Head of caudate nucleus (tissue), 42 donors: ENCODE data around the gene GOLGA5.
"Not testable (repeated sequence)": the region's sequence is repeated elsewhere in the genome, so short reads cannot be mapped to it uniquely, and the experiment has no call there.

Experiments
- DNase-seq, 42 donors: peaks; one replicate each; pipeline versions ENCODE4 v3.0.0 to v3.0.0-alpha.2; 2020 to 2021; ENCODE audit warnings: mixed read lengths in 7 of 42
- intact Hi-C: fragments of 100-400 bp; cut with DNase I; formaldehyde crosslinking; loops from one replicate; pipeline ENCODE4 v1.15.0; 2022

GOLGA5 gene, protein sequence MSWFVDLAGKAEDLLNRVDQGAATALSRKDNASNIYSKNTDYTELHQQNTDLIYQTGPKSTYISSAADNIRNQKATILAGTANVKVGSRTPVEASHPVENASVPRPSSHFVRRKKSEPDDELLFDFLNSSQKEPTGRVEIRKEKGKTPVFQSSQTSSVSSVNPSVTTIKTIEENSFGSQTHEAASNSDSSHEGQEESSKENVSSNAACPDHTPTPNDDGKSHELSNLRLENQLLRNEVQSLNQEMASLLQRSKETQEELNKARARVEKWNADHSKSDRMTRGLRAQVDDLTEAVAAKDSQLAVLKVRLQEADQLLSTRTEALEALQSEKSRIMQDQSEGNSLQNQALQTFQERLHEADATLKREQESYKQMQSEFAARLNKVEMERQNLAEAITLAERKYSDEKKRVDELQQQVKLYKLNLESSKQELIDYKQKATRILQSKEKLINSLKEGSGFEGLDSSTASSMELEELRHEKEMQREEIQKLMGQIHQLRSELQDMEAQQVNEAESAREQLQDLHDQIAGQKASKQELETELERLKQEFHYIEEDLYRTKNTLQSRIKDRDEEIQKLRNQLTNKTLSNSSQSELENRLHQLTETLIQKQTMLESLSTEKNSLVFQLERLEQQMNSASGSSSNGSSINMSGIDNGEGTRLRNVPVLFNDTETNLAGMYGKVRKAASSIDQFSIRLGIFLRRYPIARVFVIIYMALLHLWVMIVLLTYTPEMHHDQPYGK

DNA sequence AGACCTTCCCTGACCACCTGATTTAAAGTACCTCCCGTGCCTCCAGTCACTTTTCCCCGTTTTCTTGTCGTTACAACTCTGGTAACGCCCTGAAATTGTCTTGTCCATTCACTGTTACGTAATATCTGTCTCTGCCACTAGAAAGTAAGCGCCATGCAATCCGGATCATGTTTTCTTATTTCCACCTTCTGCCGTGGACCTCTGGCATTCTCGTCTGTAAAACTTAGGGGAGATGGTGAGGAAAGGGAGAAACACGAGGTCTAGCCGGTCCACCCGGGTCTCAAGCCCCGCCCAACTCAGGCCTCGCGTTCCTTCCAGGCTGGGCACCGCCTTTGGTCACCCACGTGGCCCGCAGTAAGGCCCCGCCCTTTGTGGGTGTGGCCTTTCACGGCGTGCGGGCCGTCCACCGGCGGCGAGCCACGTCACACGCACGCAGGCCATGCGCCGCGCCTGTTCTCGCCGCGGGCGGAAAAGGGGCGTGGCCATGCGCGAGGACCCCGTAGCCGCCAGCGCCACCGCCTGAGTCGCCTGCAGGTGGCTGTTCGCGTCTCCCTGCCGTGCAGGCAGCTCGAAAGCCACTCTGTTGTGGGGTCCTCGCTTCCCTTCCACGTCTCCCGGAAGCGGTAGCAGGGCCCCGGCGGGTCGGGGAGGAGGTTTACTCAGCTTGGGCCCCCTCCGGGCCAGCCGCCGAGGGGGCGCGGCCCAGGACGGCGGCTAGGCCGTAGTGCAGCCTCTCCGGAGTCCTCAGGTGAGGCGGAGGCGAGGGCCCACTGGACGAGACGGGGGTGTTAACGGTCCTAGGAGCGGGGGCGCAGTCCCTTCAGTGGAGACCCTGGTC, at the start of gene GOLGA5:
TSS of gene GOLGA5 (plus strand) at position 597 of the 838 bp plus-strand sequence. CDS start 3,133 bp downstream, outside the sequence.
- intact Hi-C loops, result loop anchor here (5.0 kb wide), 1 partner anchor 47 kb away; the partner anchor contains the start of gene LGMN

DNA sequence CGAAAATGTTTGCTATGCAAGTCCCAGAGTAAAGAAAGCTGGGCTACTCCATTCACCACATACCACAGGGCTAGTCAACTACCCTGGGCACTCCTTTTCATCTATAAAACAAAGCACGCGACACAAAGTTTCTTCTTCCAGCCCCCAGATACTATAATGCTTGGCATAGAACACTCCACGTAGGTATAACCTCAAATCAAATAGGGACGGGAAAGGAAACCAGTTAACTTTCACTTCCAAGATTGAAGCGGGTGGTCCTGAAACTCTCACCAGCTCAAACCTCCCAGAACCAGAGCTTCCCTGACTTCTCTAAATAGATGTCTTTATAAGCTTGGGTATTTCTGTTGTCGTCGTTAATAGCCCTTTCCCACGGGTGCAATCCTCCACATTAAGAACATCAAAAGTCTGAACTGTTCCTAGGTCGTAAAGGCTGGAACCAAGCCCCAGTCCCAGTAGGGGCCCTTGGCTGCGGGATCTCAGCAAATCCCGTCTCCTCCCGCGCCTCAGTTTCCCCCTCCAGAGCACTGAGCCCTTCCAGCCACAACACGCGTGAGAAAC, 46.3 kb upstream of the GOLGA5 start:
- DNase-seq, result peak in 10 of 42 donors; percentile 6 to 37 (median 14)
- intact Hi-C loops, result loop anchor here (5.0 kb wide), 1 partner anchor 45 kb away; the partner anchor contains the start of gene GOLGA5

More for the DNA sequence above, at the start of gene GOLGA5:
- DNase-seq, result peak; percentile 96 to 100 (median 98)

DNA sequence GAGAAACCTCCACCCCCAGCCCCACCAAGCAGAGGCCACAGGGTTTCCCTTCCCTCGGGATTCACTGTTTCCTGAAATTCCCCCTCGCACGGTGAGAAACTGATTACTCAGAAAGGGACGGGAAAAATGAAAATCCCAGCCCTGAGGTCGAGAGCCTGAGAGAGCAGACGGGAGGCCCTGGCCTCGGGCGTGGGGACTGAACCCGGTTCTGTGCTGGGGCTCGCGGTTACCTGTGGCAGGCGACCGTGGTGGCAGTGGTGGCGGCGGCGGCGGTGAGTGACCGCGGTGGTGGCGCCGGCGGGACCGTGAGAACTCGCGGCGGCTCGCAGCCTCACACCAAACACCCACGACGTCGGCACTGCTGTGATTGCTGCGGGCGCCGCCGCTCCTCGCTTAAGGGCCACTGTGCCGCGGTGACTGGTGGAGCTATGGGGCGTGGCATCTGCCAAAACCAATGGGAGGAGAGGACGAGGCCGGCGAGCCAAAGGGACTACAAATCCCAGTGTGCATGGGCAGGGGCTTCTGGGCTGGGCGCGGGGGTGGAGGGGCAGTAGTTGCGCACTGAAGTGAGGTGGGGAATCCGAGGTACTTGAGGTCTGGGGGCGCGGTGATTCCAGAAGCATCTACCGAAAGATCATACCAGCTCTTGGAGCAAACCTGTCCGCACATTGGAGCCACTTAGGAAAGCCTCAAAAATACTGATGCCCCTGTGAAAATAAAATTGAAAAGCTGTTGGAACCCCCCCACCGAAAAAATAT, 45.7 kb upstream of the GOLGA5 start, which contains the start of gene LGMN:
TSS of gene LGMN (minus strand) at position 369 of the 758 bp plus-strand sequence. CDS start 15,841 bp downstream, outside the sequence.
- intact Hi-C loops, result loop anchor here (5.0 kb wide), 1 partner anchor 44 kb away; the partner anchor contains the start of gene GOLGA5
- DNase-seq, result peak; percentile 93 to 99 (median 99)

DNA sequence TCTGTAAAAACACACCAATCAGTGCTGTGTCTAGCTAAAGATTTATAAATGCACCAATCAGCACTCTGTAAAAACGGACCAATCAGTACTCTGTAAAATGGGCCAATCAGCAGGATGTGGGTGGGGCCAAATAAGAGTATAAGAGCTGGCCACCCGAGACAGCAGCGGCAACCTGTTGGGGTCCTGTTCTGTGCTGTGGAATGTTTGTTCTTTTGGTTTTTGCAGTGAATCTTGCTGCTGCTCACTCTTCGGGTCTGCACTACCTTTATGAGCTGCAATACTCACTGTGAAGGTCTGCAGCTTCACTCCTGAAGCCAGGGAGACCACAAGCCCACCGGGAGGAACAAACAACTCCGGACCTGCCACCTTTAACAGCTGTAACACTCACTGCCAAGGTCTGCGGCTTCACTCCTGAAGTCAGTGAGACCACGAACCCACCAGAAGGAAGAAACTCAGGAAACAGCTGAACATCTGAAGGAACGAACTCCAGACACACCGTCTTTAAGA, 43.8 kb upstream of the GOLGA5 start:
- intact Hi-C loops, DNase-seq: not testable (repeated sequence)

DNA sequence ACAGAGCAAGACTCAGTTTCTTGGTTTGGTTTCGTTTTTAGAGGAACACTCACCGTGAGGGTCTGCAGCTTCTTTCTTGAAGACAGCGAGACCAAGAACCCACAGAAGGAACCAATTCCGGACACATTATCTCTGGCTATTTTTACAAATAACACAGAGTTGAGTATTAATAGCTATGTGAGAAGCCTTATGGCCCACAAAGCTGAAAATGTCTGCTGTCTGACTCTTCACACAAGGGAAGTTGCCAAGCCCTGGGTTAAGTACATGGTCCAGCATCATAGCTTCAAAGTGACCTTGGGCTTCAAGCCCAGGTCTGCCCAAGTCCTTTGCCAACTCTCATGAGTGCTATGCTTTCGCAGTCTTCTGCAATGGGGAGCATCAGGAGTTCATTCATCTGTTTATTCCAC, 43.1 kb upstream of the GOLGA5 start:
- intact Hi-C loops, result no loop called here

DNA sequence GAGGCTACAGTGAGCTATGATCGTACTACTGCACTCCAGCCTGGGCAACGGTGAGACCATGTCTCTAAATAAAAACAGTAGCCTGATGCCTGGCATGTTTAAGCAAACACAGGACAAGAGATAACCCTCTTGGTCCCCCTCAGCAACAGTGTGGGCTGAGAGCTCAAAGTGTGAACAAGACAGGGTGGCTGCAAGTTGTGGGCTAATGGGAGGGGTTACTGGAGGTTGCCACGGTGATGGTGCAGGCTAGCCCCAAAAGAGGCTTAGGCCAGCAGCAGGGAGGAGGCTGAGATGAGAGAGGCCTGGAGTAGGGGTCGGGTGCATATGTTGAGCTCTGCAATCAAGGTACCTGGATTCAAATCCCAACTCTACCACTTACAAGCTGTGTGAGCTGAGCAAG, 42.3 kb upstream of the GOLGA5 start:
- intact Hi-C loops, result no loop called here
- no peak for DNase-seq

More for the DNA sequence above, 43.1 kb upstream of the GOLGA5 start:
- DNase-seq, result no peak

DNA sequence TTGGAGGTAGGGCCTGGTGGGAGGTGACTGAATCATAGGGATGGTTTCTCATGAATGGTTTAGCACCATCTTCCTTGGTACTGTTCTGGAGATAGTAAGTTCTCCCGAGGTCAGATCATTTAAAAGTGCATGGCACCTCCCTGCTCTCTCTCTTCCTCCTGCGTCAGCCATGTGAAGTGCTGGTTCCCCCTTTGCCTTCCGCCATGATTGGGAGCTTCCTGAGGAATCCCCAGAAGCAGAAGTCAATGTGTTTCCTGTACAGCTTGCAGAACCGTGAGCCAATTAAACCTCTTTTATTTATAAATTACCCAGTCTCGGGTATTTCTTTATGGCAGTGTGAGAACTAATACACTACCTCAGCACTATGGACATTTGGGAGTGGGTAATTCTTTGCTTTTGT, 40.9 kb upstream of the GOLGA5 start:
- DNase-seq, result peak in 8 of 42 donors; percentile 11 to 53 (median 28)
- intact Hi-C loops, result no loop called here

DNA sequence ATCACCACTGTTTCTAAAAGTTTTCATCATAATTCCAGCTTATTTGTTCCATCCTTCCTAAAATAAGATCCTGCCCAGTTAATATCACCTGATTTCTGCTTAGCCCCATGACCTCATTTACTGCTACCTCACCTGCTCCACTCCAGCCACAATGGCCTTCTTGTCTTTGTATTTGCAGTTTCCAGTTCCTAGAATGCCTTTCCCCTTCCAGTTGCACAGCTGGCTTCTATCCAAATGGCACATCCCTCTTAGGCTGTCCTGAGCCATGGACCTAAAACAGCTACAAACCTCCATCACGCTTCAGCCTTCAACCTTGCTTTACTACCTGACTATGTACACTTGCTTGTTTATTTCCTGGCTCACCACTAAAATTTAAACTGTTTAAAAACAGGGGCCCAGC, 39.1 kb upstream of the GOLGA5 start:
- intact Hi-C loops, result no loop called here
- no peak for DNase-seq

DNA sequence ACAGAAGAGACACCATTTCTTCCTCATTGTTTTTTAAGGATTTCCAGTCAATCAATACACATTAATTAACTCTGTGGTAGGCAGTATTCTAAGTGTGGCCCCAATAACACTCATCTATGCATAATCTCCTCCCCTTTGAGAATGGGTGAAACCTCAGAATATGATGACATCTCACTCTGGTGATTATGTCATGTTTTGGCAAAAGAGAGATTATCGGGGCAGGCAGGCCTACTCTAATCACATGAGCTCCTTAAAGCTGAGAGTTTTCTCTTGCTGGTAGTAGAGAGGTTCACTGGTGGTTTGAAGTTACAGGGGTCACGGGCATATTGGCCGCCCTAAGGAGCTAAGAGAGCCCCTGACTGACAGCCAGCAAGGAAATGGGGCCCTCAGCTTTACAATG, 38.6 kb upstream of the GOLGA5 start:
- intact Hi-C loops, result no loop called here
- DNase-seq, result no peak

DNA sequence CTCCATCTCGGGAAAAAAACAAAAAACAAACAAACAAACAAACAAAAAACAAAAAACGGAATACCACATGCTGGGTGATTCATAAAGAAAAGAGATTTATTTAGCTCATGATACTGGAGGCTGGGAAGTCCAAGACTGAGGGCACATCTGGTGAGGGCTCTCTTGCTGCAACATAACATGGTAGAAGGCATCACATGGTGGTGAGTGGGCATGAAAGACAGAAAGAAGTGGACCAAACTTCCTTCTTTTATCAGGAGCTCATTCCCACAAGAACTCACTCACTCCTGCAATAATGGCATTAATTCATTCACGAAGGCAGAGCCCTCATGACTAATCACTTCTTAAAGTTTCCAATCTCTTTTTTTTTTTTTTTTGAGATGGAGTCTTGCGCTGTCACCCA, 37.7 kb upstream of the GOLGA5 start:
- intact Hi-C loops, result no loop called here
- DNase-seq, result no peak

DNA sequence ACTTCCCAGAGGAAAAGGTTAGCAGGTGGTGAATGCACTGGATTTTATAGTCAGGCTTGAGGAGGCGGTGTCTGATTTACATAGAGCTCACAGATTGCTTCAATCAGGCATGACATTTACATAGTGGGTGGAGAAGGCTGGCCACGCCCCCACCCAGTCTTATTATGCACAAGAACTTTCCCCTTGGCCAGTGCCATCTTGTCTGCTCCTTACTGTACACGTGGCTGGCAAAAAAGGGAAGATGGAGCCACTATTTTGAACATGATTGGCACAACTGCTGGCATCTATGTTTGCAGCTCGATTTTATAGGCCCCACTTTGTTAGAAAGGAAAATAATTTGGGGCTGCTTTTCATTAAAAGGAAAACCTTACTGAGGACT, 34.8 kb upstream of the GOLGA5 start:
- peak in 17 of 42 donors; percentile 8 to 68 (median 32) for DNase-seq
- intact Hi-C loops, result no loop called here

DNA sequence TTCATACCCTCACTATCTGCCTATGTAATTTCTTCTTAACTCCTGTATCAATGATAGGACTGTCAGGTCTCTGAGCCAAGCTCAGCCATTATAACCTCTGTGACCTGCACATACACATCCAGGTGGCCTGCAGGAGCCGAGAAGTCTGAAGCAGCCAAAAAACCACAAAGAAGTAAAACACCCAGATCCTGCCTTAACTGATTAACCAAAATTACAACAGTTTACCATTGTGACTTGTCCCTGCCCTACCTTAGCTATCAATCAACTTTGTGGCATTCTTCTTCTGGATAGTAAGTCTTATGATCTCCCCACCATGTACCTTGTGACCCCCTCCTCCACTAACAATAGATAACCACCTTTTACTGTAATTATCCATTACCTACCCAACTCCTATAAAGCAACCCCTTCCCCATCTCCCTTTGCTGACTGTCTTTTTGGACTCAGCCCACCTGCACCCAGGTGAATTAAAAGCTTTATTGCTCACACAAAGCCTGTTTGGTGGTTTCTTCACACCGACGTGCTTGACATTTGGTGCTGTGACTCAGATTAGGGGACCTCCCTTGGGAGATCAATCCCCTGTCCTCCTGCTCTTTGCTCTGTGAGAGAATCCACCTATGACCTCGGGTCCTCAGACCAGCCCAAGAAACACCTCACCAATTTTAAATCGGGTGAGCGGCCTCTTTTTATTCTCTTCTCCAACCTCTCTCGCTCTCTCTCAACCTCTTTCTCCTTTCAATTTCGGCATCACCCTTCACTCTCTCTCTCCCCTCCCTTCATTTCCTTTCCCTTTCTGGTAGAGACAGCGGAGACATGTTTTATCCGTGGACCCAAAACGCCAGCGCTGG, 34.2 kb upstream of the GOLGA5 start:
- DNase-seq, result no peak
- intact Hi-C loops, result no loop called here

DNA sequence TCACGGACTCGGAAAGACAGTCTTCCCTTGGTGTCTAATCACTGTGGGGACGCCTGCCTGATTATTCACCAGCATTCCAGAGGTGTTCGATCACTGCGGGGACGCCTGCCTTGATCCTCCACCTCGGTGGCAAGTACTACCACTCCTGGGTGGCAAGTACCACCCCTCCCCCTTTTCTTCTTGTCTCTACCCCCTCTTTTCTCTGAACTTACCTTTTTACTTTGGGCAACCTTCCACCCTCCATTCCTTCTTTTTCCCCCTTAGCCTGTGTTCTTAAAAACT, 33.6 kb upstream of the GOLGA5 start:
- DNase-seq, result no peak
- intact Hi-C loops, result no loop called here

DNA sequence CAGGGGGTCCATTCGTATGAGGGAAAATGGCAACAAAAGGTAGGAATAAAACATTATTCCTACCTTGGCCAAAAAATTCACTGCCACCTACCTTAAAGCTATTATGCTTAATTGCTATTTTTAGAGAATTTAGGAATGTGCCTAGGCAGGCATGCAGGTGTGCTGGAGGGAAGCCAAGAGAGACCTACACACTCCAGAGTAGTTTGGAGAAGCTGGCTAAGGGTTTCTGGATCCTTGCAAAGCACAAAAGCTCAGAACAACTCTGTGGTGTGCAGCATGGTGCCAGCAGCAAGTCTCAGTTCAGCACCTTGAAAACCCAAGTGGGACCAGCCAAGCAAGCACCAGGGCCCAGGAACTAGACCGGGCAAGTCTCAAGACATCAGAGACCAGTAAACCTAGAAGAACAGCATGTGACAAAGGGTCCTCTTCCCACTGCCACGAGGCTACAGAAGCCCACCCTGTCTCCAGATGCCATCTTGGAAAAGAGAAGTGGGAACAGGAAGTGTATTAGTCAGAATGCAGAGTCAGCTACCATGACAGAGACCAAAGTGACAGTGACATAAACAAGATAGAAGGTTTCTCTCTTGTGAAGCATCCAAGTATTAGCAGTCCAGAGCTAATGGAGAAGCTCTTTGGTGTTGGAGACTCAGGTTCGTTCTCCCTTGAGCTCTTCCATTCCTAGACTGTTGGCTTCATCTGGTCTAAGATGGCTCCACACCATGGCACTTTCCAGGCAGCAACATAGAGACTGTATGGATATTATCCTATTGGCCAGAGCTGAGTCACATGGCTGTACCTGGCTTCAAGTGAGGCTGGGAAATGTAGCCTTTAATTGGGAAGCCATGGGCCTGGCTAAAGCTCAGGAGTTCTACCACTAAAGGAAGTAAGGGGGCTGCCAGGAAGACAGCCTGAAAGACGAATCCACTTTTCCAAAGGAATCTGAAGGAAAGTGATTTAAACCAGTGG, 30.2 kb upstream of the GOLGA5 start:
- peak in 4 of 42 donors; percentile 14 to 40 (median 20) for DNase-seq
- intact Hi-C loops, result not testable (repeated sequence)

DNA sequence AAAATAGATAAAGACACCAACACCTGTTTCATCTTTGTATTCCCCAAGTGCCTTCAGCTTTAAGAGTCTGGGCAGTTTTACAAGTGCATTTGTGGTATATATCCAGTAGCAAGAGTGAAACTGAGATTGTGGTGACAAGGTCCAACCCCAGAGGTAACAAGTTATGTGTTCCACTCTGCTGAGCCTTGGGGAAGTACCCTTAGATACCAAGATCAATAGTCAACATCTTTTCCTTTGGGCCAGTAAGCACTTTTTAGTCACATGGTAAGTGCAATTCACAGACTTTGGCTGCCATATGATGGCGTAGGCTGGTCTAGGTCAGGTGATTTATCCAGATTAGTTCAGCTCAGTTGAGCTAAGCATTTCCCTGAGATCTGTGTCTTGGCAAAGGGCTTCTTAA, 25.9 kb upstream of the GOLGA5 start:
- intact Hi-C loops, DNase-seq: not testable (repeated sequence)

DNA sequence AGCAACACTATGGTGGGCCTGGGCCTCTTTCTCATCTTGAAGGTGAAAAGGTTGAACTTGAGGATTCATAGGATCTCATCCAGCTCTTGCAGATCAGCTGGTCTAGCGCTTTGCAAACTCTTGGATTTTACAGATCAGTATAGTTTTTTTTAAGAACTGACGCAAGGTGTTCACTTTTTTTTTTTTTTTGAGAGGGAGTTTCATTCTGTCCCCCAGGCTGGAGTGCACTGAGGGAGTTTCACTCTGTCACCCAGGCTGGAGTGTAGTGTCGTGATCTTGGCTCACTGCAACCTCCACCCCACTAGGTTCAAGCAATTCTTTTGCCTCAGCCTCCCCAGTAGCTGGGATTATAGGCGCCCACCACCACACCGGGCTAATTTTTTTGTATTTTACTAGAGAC, 25.3 kb upstream of the GOLGA5 start:
- intact Hi-C loops, result no loop called here
- DNase-seq, result no peak
